IMR-90 (cell line): ENCODE data around the gene SIM2. TPM values are rescaled to one million over a fixed set of nuclear protein-coding genes. Genes with fewer than 3 reads are reported as not detected.

Source experiments
- ATAC-seq: fragments of 200-7000 bp; cut with Tn5 transposase; 2 replicates; pipeline ENCODE4 v1.9.1; 2020; ENCODE audit warnings: low read depth, mild to moderate bottlenecking, moderate library complexity
- BruUV-seq: library from RNA; stranded (reverse); fragments of 400-500 nt; replicated peaks from 2 replicates; lab custom pipeline; 2021; lab: Mats Ljungman, UMichigan
- CTCF ChIA-PET: fragments of 300-600 bp; formaldehyde crosslinking; extraction: SDS; loops from one replicate; lab custom pipeline; 2021; ENCODE audit warnings: antibody characterized with exemption; lab: Yijun Ruan, JAX
- POLR2A ChIA-PET: fragments of 300-600 bp; sonication (Branson Sonifier 250); formaldehyde crosslinking; loops from one replicate; lab custom pipeline; 2022; ENCODE audit warnings: antibody characterized with exemption; ENCODE audit not compliant: unreplicated experiment; lab: Charles Lee
- DNase-seq: peaks from one replicate; pipeline ENCODE4 v3.0.0; 2013
- H2AFZ ChIP-seq: replicated peaks from 2 replicates; pipeline ENCODE3; 2013; ENCODE audit warnings: low read length, mild to moderate bottlenecking; ENCODE audit not compliant: poor library complexity
- H2AK5ac ChIP-seq: 2 replicates; pipeline ENCODE4 v1.6.1; 2013; ENCODE audit warnings: low read depth, low read length, inconsistent platforms
- H2AK9ac ChIP-seq: replicated peaks from 2 replicates; pipeline ENCODE3; 2013; ENCODE audit warnings: mild to moderate bottlenecking, low read depth, low read length, moderate library complexity; ENCODE audit not compliant: poor library complexity
- H2BK120ac ChIP-seq: 2 replicates; pipeline ENCODE4 v1.6.1; 2013; ENCODE audit warnings: low read depth, low read length, inconsistent platforms
- H2BK15ac ChIP-seq: 3 replicates; pipeline ENCODE4 v1.6.1; 2013; ENCODE audit warnings: low read depth, low read length, inconsistent platforms
- H2BK20ac ChIP-seq: 2 replicates; pipeline ENCODE4 v1.6.1; 2013; ENCODE audit warnings: low read depth, mild to moderate bottlenecking, inconsistent platforms, low read length, moderate library complexity
- H2BK5ac ChIP-seq: 2 replicates; pipeline ENCODE4 v1.6.1; 2013; ENCODE audit warnings: mild to moderate bottlenecking, low read depth, low read length, inconsistent platforms; ENCODE audit not compliant: poor library complexity, severe bottlenecking
- H3K14ac ChIP-seq: replicated peaks from 2 replicates; pipeline ENCODE4 v1.6.1; 2013; ENCODE audit warnings: low read depth, low read length, inconsistent platforms
- H3K18ac ChIP-seq: 2 replicates; pipeline ENCODE4 v1.6.1; 2013; ENCODE audit warnings: low read depth, low read length, control low read depth
- H3K23ac ChIP-seq: 2 replicates; pipeline ENCODE4 v1.6.1; 2013; ENCODE audit warnings: low read depth, low read length, inconsistent platforms
- H3K27ac ChIP-seq: 2 replicates; pipeline ENCODE4 v1.5.1; 2013; ENCODE audit warnings: mild to moderate bottlenecking, control low read depth, low read length; ENCODE audit not compliant: insufficient read depth
- H3K27me3 ChIP-seq: 2 replicates; pipeline ENCODE4 v1.6.1; 2013; ENCODE audit warnings: low read length; ENCODE audit not compliant: control insufficient read depth, insufficient read depth
- H3K36me3 ChIP-seq: 2 replicates; pipeline ENCODE4 v1.6.1; 2013; ENCODE audit warnings: low read length, mixed read lengths; ENCODE audit not compliant: control insufficient read depth, insufficient read depth
- H3K4ac ChIP-seq: 2 replicates; pipeline ENCODE4 v1.6.1; 2013; ENCODE audit warnings: low read depth, low read length, inconsistent platforms
- H3K4me1 ChIP-seq: 2 replicates; pipeline ENCODE4 v1.6.1; 2013; ENCODE audit warnings: low read length, mixed read lengths; ENCODE audit not compliant: control insufficient read depth, insufficient read depth
- H3K4me2 ChIP-seq: 2 replicates; pipeline ENCODE4 v1.6.1; 2013; ENCODE audit warnings: low read depth, mild to moderate bottlenecking, control low read depth, low read length, moderate library complexity
- H3K4me3 ChIP-seq: 2 replicates; pipeline ENCODE4 v1.5.1; 2013; ENCODE audit warnings: low read depth, mild to moderate bottlenecking, control low read depth, low read length, moderate library complexity; ENCODE audit not compliant: insufficient read depth
- H3K56ac ChIP-seq: 2 replicates; pipeline ENCODE4 v1.6.1; 2013; ENCODE audit warnings: low read length, inconsistent platforms; ENCODE audit not compliant: insufficient read depth; ENCODE audit errors: extremely low read depth
- H3K79me1 ChIP-seq, 2 experiments: 2 replicates each; pipeline ENCODE4 v1.6.1; 2013; ENCODE audit warnings: low read length in 2 of 2, inconsistent platforms in 1 of 2, low read depth in 1 of 2
- H3K9ac ChIP-seq: 2 replicates; pipeline ENCODE4 v1.6.1; 2013; ENCODE audit warnings: low read depth, low read length, control low read depth
- H3K9me1 ChIP-seq: 2 replicates; pipeline ENCODE4 v1.6.1; 2013; ENCODE audit warnings: low read length, inconsistent platforms; ENCODE audit not compliant: insufficient read depth
- H3K9me3 ChIP-seq: 2 replicates; pipeline ENCODE4 v1.6.1; 2013; ENCODE audit warnings: low read length; ENCODE audit not compliant: control insufficient read depth, insufficient read depth
- H4K20me1 ChIP-seq: 2 replicates; pipeline ENCODE4 v1.6.1; 2013; ENCODE audit warnings: low read length, inconsistent platforms; ENCODE audit not compliant: insufficient read depth
- H4K5ac ChIP-seq: 2 replicates; pipeline ENCODE4 v1.6.1; 2013; ENCODE audit warnings: mild to moderate bottlenecking, low read depth, low read length, control low read depth
- H4K8ac ChIP-seq, 2 experiments: 2 replicates each; pipeline ENCODE4 v1.6.1; 2013; ENCODE audit warnings: low read depth in 2 of 2, low read length in 2 of 2, control low read depth in 1 of 2, inconsistent platforms in 1 of 2
- H4K91ac ChIP-seq: 2 replicates; pipeline ENCODE4 v1.6.1; 2013; ENCODE audit warnings: low read depth, low read length, inconsistent platforms; ENCODE audit not compliant: insufficient read depth
- BHLHE40 ChIP-seq: fragments of 150-350 bp; IDR thresholded peaks from 2 replicates; pipeline ENCODE4 v1.6.1; 2016; ENCODE audit warnings: mild to moderate bottlenecking, low read depth, low read length
- CEBPB ChIP-seq: IDR thresholded peaks from 2 replicates; pipeline ENCODE4 v1.6.1; 2012; ENCODE audit warnings: low read depth, low read length, improper control_type of control experiment
- CHD1 ChIP-seq: IDR thresholded peaks from 2 replicates; pipeline ENCODE4 v1.6.1; 2012; ENCODE audit warnings: low read depth, low read length, improper control_type of control experiment
- ELK1 ChIP-seq: fragments of 150-350 bp; IDR thresholded peaks from 2 replicates; pipeline ENCODE4 v1.6.1; 2016; ENCODE audit warnings: low read depth, mild to moderate bottlenecking, low read length, moderate library complexity, borderline replicate concordance
- FOS ChIP-seq: fragments of 150-350 bp; IDR thresholded peaks from 2 replicates; pipeline ENCODE4 v1.6.1; 2016; ENCODE audit warnings: low read depth, low read length
- MAFK ChIP-seq: IDR thresholded peaks from 2 replicates; pipeline ENCODE4 v1.6.1; 2012; ENCODE audit warnings: low read depth, low read length, improper control_type of control experiment
- MAZ ChIP-seq: IDR thresholded peaks from 2 replicates; pipeline ENCODE4 v1.6.1; 2012; ENCODE audit warnings: low read depth, mild to moderate bottlenecking, low read length, improper control_type of control experiment, moderate library complexity, borderline replicate concordance
- NFE2L2 ChIP-seq: fragments of 150-350 bp; IDR thresholded peaks from 2 replicates; pipeline ENCODE4 v1.6.1; 2016; ENCODE audit warnings: low read depth, mild to moderate bottlenecking, low read length
- POLR2A ChIP-seq: IDR thresholded peaks from 2 replicates; pipeline ENCODE4 v1.6.1; 2012; ENCODE audit warnings: mild to moderate bottlenecking, low read depth, low read length
- RAD21 ChIP-seq: IDR thresholded peaks from 2 replicates; pipeline ENCODE4 v1.6.1; 2012; ENCODE audit warnings: low read length, improper control_type of control experiment
- RCOR1 ChIP-seq: IDR thresholded peaks from 2 replicates; pipeline ENCODE4 v1.6.1; 2012; ENCODE audit warnings: mild to moderate bottlenecking, low read length, improper control_type of control experiment; ENCODE audit not compliant: insufficient replicate concordance
- RFX5 ChIP-seq: IDR thresholded peaks from 2 replicates; pipeline ENCODE4 v1.8.0; 2012; ENCODE audit warnings: low read depth, mild to moderate bottlenecking, low read length, moderate library complexity
- SMC3 ChIP-seq: fragments of 150-350 bp; IDR thresholded peaks from 2 replicates; pipeline ENCODE4 v1.6.1; 2016; ENCODE audit warnings: low read depth, mild to moderate bottlenecking, antibody characterized with exemption, low read length, moderate library complexity
- whole genome bisulfite sequencing, 2 experiments: methylation state at CpG; one replicate each; pipeline versions ENCODE4 v1.1.5 to v1.1.7; 2013; ENCODE audit warnings: missing lambda C conversion rate in 2 of 2; ENCODE audit not compliant: insufficient read length in 1 of 2; ENCODE audit errors: extremely low coverage in 2 of 2; 5-methylcytosine and 5-hydroxymethylcytosine counted together
- dilution Hi-C: fragments of 300-500 bp; cut with HindIII; formaldehyde crosslinking; loops from one replicate; pipeline ENCODE4 v1.14.3; 2018; ENCODE audit warnings: low sequenced_read_pairs; ENCODE audit not compliant: unreplicated experiment
- in situ Hi-C: fragments of 300-500 bp; cut with MboI; formaldehyde crosslinking; loops from 3 replicates; pipeline ENCODE4 v1.14.3; 2019; ENCODE audit warnings: low sequenced_read_pairs, inconsistent platforms, mixed read lengths
- intact Hi-C: fragments of 100-400 bp; cut with micrococcal nuclease; formaldehyde crosslinking; loops from 2 replicates; pipeline ENCODE4 v1.10.0; 2022
- polyA plus RNA-seq, 3 experiments: library from polyadenylated mRNA; depleted of rRNA; stranded (reverse); fragments of >200 nt; gene quantifications; 2 replicates each; pipeline ENCODE4 v1.2.3, GENCODE V29; 2012; ENCODE audit warnings: low replicate concordance in 1 of 3
- total RNA-seq: library from RNA; depleted of rRNA; stranded (reverse); fragments of >200 nt; gene quantifications from 2 replicates; pipeline ENCODE4 v1.2.3, GENCODE V29; 2012
- TF ChIP-seq, protein P1 (sequence below): conservative IDR thresholded peaks from 2 replicates; pipeline ENCODE4 v1.5.1; 2012; ENCODE audit warnings: mild to moderate bottlenecking, low read depth, low read length, improper control_type of control experiment
- TF ChIP-seq, protein P2 (sequence below): fragments of 150-350 bp; IDR thresholded peaks from 2 replicates; pipeline ENCODE4 v1.6.1; 2017; ENCODE audit warnings: mild to moderate bottlenecking, antibody characterized with exemption, low read length, low read depth

Gene SIM2
- total and polyA plus RNA-seq, 2 of the 4 experiments (the other 2 are of a cell fraction) = 2.2 to 7.5 TPM

DNA sequence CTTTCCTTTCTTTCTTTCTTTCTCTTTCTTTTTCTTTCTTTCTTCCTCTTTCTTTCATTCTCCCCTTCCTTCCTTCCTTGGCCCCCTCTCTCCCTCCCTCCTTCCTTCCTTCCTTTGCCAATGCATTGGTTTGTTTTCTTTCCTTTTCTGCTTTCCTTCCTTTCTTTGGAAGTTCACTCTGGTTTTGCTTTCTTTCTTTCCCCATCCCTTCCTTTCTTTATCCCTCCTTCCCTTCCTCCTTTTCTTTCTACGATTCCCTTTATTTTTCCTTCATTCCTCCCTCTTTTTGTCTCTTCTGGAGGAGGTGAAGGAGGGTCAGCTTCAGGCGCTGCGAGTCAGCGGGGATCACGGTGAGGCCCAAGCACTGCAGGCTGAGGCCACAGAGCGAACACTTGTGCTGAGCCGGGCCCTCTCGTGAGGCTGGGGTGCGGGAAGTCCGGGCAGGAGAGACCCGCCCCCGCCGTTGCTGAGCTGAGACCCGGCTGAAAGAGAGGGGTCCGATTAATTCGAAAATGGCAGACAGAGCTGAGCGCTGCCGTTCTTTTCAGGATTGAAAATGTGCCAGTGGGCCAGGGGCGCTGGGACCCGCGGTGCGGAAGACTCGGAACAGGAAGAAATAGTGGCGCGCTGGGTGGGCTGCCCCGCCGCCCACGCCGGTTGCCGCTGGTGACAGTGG, 1.5 kb downstream of the SIM2 start:
- ATAC-seq = no peak
- Histone ChIP-seq H3K4ac (peak overlapping the region; percentile 68), H2BK120ac (peak overlapping the region; percentile 56; the same call in 1 of the 2 replicates), H3K4me2 (peak overlapping the region; percentile 70), H4K20me1 (peaks cover 13% of the 10 kb centered on the region), H4K8ac (no peak overlapping the region), H3K79me1 (no peaks in the 10 kb centered on the region), H3K9me3 (peaks cover 7% of the 10 kb centered on the region; the same call in 1 of the 2 replicates), H2BK15ac (no peak overlapping the region), H3K23ac (peak overlapping the region; percentile 77; the same call in 1 of the 2 replicates), H3K9me1 (no peaks in the 10 kb centered on the region; the same call in 1 of the 2 replicates), H3K9ac (peak overlapping the region; percentile 65), H3K56ac (no peak overlapping the region), H3K4me1 (no peaks in the 10 kb centered on the region), H3K14ac (no peak overlapping the region; the same call in 1 of the 2 replicates), H2BK5ac (peak overlapping the region; percentile 76), H3K4me3 (peak overlapping the region; percentile 57), H4K5ac (no peak overlapping the region), H3K18ac (peak overlapping the region; percentile 47; the same call in 1 of the 2 replicates), H3K36me3 (no peaks in the 10 kb centered on the region), H2BK20ac (no peak overlapping the region), H2AFZ (peak overlapping the region; percentile 27), H2AK5ac (no peak overlapping the region), H3K27me3 (peaks cover 95% of the 10 kb centered on the region), H4K91ac (no peak overlapping the region), H3K27ac (peak overlapping the region; percentile 63; the same call in 1 of the 2 replicates), H2AK9ac (no peak overlapping the region)
- intact Hi-C loops = loop anchor here (5.0 kb wide), 1 partner anchor 217 kb away; no protein-coding TSS in a partner anchor
- WGBS, 2 experiments = 7 to 100% methylated on average over 1 to 22 of the region's 30 CpGs
- no peak for DNase-seq
- ChIA-PET POLR2A (interaction anchor here (0.6 kb wide), 1 partner anchor 178 kb away, joined by 3 read pairs; no protein-coding TSS in a partner anchor), CTCF (no interaction called here)
- dilution Hi-C loops = no loop called here
- in situ Hi-C loops = no loop called here
- TF ChIP-seq, protein P1, sequence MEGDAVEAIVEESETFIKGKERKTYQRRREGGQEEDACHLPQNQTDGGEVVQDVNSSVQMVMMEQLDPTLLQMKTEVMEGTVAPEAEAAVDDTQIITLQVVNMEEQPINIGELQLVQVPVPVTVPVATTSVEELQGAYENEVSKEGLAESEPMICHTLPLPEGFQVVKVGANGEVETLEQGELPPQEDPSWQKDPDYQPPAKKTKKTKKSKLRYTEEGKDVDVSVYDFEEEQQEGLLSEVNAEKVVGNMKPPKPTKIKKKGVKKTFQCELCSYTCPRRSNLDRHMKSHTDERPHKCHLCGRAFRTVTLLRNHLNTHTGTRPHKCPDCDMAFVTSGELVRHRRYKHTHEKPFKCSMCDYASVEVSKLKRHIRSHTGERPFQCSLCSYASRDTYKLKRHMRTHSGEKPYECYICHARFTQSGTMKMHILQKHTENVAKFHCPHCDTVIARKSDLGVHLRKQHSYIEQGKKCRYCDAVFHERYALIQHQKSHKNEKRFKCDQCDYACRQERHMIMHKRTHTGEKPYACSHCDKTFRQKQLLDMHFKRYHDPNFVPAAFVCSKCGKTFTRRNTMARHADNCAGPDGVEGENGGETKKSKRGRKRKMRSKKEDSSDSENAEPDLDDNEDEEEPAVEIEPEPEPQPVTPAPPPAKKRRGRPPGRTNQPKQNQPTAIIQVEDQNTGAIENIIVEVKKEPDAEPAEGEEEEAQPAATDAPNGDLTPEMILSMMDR = no peak
- no peak for TF ChIP-seq MAZ
- no peak for TF ChIP-seq RCOR1
- no peak for TF ChIP-seq NFE2L2
- no peak for TF ChIP-seq CHD1
- TF ChIP-seq, protein P2, sequence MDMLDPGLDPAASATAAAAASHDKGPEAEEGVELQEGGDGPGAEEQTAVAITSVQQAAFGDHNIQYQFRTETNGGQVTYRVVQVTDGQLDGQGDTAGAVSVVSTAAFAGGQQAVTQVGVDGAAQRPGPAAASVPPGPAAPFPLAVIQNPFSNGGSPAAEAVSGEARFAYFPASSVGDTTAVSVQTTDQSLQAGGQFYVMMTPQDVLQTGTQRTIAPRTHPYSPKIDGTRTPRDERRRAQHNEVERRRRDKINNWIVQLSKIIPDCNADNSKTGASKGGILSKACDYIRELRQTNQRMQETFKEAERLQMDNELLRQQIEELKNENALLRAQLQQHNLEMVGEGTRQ = no peak
- TF ChIP-seq MAFK = no peak
- TF ChIP-seq CEBPB = no peak
- no peak for TF ChIP-seq FOS
- no peak for TF ChIP-seq RAD21
- no peak for TF ChIP-seq SMC3
- TF ChIP-seq ELK1 = no peak
- TF ChIP-seq BHLHE40 = no peak
- no peak for TF ChIP-seq RFX5
- no peak for TF ChIP-seq POLR2A
- BruUV-seq = no TSS peak
